Vagina (tissue), 2 donors: ENCODE data around the gene KRT9. TPM values are rescaled to one million over a fixed set of nuclear protein-coding genes. Genes with fewer than 3 reads are reported as not detected.

ENCODE experiments used
- DNase-seq, 2 donors: peaks; one replicate each; pipeline ENCODE4 v3.0.0-alpha.2; 2017; ENCODE audit errors: extremely low spot score in 2 of 2
- H3K27ac ChIP-seq: fragments of 200-600 bp; sonication (generic); one replicate; pipeline ENCODE4 v1.5.1; 2019
- H3K27me3 ChIP-seq: fragments of 200-600 bp; sonication (generic); one replicate; pipeline ENCODE4 v1.5.1; 2019
- H3K36me3 ChIP-seq, 2 donors: fragments of 200-600 bp; sonication (generic); one replicate each; pipeline ENCODE4 v1.5.1; 2017 to 2019
- H3K4me1 ChIP-seq: fragments of 200-600 bp; sonication (generic); one replicate; pipeline ENCODE4 v1.5.1; 2019
- H3K4me3 ChIP-seq, 2 donors: fragments of 200-600 bp; sonication (generic); 1 replicate in 1 of 2; 2 replicates in 1 of 2; pipeline ENCODE4 v1.5.1; 2016 to 2019
- H3K9me3 ChIP-seq: fragments of 200-600 bp; sonication (generic); one replicate; pipeline ENCODE4 v1.5.1; 2019
- POLR2A ChIP-seq, 2 donors: fragments of 450-650 bp; IDR thresholded peaks; one replicate each; pipeline ENCODE4 v1.6.1; 2017; ENCODE audit warnings: antibody characterized with exemption in 2 of 2, mild to moderate bottlenecking in 2 of 2, moderate library complexity in 2 of 2
- POLR2AphosphoS5 ChIP-seq, 2 donors: sonication (generic); formaldehyde crosslinking; IDR thresholded peaks; one replicate each; pipeline ENCODE4 v1.9.0; 2017; ENCODE audit warnings: antibody characterized with exemption in 2 of 2, mild to moderate bottlenecking in 2 of 2, low read depth in 1 of 2; ENCODE audit not compliant: insufficient read depth in 1 of 2
- intact Hi-C: fragments of 100-400 bp; cut with DNase I; formaldehyde crosslinking; loops from one replicate; pipeline ENCODE4 v1.15.1; 2023
- total RNA-seq: library from RNA; depleted of rRNA; stranded (reverse); fragments of >200 nt; gene quantifications from one replicate; pipeline ENCODE4 v1.2.3, GENCODE V29; 2016
- TF ChIP-seq, protein P1 (sequence below), 3 experiments: fragments of 450-650 bp in 2 of 3; fragments of 200-600 bp in 1 of 3; sonication (generic) in 1 of 3; IDR thresholded peaks; one replicate each; pipeline ENCODE4 v1.5.1; 2017 to 2019; ENCODE audit warnings: antibody characterized with exemption in 3 of 3, mild to moderate bottlenecking in 2 of 3, moderate library complexity in 2 of 3

Gene KRT9
- total RNA-seq, 1 donor from 2014 or later, result not detected

GRCh38 chr17:41534899-41535546 is 36.8 kb downstream of the KRT9 start:
- H3K4me1 ChIP-seq, result peaks cover 24% of the 10 kb centered on the region
- H3K36me3 ChIP-seq, result no peaks in the 10 kb centered on the region
- no peak overlapping the region for H3K4me3 ChIP-seq
- no peaks in the 10 kb centered on the region for H3K27me3 ChIP-seq
- H3K9me3 ChIP-seq, result no peaks in the 10 kb centered on the region
- H3K27ac ChIP-seq, result no peak overlapping the region
- no peak for TF ChIP-seq POLR2A (IDR thresholded peaks at IDR 0.05)
- no peak for TF ChIP-seq POLR2AphosphoS5 (IDR thresholded peaks at IDR 0.05; ENCODE audit: insufficient read depth in 1 of 2, low read depth in 1 of 2)
- TF ChIP-seq, protein P1, sequence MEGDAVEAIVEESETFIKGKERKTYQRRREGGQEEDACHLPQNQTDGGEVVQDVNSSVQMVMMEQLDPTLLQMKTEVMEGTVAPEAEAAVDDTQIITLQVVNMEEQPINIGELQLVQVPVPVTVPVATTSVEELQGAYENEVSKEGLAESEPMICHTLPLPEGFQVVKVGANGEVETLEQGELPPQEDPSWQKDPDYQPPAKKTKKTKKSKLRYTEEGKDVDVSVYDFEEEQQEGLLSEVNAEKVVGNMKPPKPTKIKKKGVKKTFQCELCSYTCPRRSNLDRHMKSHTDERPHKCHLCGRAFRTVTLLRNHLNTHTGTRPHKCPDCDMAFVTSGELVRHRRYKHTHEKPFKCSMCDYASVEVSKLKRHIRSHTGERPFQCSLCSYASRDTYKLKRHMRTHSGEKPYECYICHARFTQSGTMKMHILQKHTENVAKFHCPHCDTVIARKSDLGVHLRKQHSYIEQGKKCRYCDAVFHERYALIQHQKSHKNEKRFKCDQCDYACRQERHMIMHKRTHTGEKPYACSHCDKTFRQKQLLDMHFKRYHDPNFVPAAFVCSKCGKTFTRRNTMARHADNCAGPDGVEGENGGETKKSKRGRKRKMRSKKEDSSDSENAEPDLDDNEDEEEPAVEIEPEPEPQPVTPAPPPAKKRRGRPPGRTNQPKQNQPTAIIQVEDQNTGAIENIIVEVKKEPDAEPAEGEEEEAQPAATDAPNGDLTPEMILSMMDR (IDR thresholded peaks at IDR 0.05), result no peak
- intact Hi-C loops, result no loop called here
- no peak for DNase-seq

DNA sequence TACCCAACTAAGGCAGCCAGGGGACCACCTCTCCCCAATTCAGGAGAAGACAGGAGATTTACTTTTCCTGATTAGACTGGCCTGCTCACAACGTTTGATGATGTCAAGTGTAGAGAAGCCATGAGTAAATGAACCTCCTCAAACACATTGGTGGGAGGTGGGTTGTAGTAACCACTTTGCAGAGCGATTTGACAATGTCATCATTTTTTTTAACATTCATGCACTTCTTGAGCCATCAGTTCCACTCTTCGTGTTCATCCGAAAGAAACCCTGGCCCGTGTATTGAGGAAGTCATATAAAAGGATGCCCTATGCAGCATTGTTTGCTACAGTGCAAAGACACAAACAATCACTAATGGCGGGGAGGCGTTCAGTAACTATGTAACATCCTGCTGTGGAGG is 38.2 kb downstream of the KRT9 start:
- Histone ChIP-seq H3K4me1 (peaks cover 38% of the 10 kb centered on the region), H3K27me3 (no peaks in the 10 kb centered on the region), H3K9me3 (no peaks in the 10 kb centered on the region), H3K27ac (no peak overlapping the region), H3K36me3 (no peaks in the 10 kb centered on the region), H3K4me3 (no peak overlapping the region)
- DNase-seq, result no peak
- TF ChIP-seq, protein P1 (IDR thresholded peaks at IDR 0.05), result no peak
- no peak for TF ChIP-seq POLR2AphosphoS5 (IDR thresholded peaks at IDR 0.05; ENCODE audit: insufficient read depth in 1 of 2, low read depth in 1 of 2)
- no peak for TF ChIP-seq POLR2A (IDR thresholded peaks at IDR 0.05)
- intact Hi-C loops, result no loop called here

DNA sequence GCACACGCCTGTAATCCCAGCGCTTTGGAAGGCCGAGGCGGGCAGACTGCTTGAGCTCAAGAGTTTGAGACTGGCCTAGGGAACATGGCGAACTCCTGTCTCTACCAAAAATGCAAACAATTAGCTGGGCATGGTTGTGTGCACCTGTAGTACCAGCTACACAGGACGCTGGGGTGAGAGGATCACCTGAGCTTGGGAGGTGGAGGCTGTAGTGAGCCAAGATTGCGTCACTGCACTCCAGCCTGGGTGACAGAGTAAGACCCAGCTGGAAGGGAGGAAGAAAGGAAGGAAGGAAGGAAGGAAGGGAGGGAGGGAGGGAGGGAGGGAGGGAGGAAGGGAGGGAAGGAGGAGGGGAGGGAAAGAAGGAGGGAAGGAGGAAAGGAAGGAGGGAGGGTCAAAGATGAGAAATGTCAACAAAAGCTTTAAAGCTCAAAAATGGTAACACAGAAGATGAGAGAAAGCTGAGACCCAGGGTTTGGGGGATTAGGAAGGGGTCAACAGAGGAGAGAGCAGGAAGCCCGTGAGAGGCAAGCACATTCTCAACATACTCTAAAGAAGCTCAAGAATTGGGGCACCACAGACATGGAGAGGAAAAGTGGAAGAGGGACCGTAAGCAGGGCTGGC is 38.8 kb downstream of the KRT9 start:
- no peaks in the 10 kb centered on the region for H3K9me3 ChIP-seq
- H3K4me3 ChIP-seq, result no peak overlapping the region
- no peaks in the 10 kb centered on the region for H3K27me3 ChIP-seq
- intact Hi-C loops, result no loop called here
- H3K4me1 ChIP-seq, result peaks cover 44% of the 10 kb centered on the region
- TF ChIP-seq POLR2AphosphoS5 (IDR thresholded peaks at IDR 0.05; ENCODE audit: insufficient read depth in 1 of 2, low read depth in 1 of 2), result no peak
- TF ChIP-seq, protein P1 (IDR thresholded peaks at IDR 0.05), result no peak
- TF ChIP-seq POLR2A (IDR thresholded peaks at IDR 0.05), result no peak
- DNase-seq, result no peak
- no peaks in the 10 kb centered on the region for H3K36me3 ChIP-seq
- no peak overlapping the region for H3K27ac ChIP-seq

GRCh38 chr17:41531993-41532392 is 39.9 kb downstream of the KRT9 start:
- H3K4me3 ChIP-seq, result no peak overlapping the region
- no peaks in the 10 kb centered on the region for H3K36me3 ChIP-seq
- H3K9me3 ChIP-seq, result no peaks in the 10 kb centered on the region
- H3K27me3 ChIP-seq, result no peaks in the 10 kb centered on the region
- H3K4me1 ChIP-seq, result peaks cover 43% of the 10 kb centered on the region
- intact Hi-C loops, result no loop called here
- no peak overlapping the region for H3K27ac ChIP-seq
- no peak for DNase-seq
- TF ChIP-seq, protein P1 (IDR thresholded peaks at IDR 0.05), result no peak
- TF ChIP-seq POLR2AphosphoS5 (IDR thresholded peaks at IDR 0.05; ENCODE audit: insufficient read depth in 1 of 2, low read depth in 1 of 2) (no peak), POLR2A (IDR thresholded peaks at IDR 0.05) (no peak)
